HepG2 (cell line): ENCODE measurements around the gene EIF6. TPM values are rescaled to one million over a fixed set of nuclear protein-coding genes. Genes with fewer than 3 reads are reported as not detected.
A peak's percentile ranks its signal among the peaks of the same experiment; 100 is the strongest.

Experiments used
- AKNA ChIP-seq: sonication (generic); formaldehyde crosslinking; IDR thresholded peaks from 2 replicates; pipeline ENCODE4 v1.4.0; 2020; ENCODE audit warnings: missing genetic modification reagents, borderline replicate concordance
- ATF7 ChIP-seq, 2 experiments: fragments of 450-650 bp in 1 of 2; sonication (generic) in 1 of 2; formaldehyde crosslinking in 1 of 2; IDR thresholded peaks; 2 replicates each; pipeline versions ENCODE4 v1.4.0 to v1.6.1; 2016 to 2020; ENCODE audit warnings: antibody characterized with exemption in 1 of 2, mild to moderate bottlenecking in 1 of 2, missing genetic modification reagents in 1 of 2
- DZIP1 ChIP-seq: sonication (generic); formaldehyde crosslinking; IDR thresholded peaks from 2 replicates; pipeline ENCODE4 v1.5.0; 2020; ENCODE audit warnings: mild to moderate bottlenecking, missing genetic modification reagents
- FOXK2 ChIP-seq: fragments of 450-650 bp; IDR thresholded peaks from 2 replicates; pipeline ENCODE4 v1.6.1; 2016
- ISX ChIP-seq: sonication (generic); formaldehyde crosslinking; conservative IDR thresholded peaks from 2 replicates; pipeline ENCODE4 v1.5.0; 2020; ENCODE audit warnings: missing genetic modification reagents
- MYPOP ChIP-seq: sonication (generic); formaldehyde crosslinking; IDR thresholded peaks from 2 replicates; pipeline ENCODE4 v1.8.1; 2023; ENCODE audit warnings: mild to moderate bottlenecking, moderate library complexity, missing genetic modification reagents
- NR2C2 ChIP-seq: sonication (generic); formaldehyde crosslinking; IDR thresholded peaks from 2 replicates; pipeline ENCODE4 v1.4.0; 2020; ENCODE audit warnings: missing genetic modification reagents, mild to moderate bottlenecking, moderate library complexity, borderline replicate concordance
- TBX2 ChIP-seq: sonication (generic); formaldehyde crosslinking; IDR thresholded peaks from 2 replicates; pipeline ENCODE4 v1.5.0; 2020; ENCODE audit warnings: missing genetic modification reagents, mild to moderate bottlenecking, borderline replicate concordance
- ZBTB34 ChIP-seq: sonication (generic); formaldehyde crosslinking; IDR thresholded peaks from 2 replicates; pipeline ENCODE4 v1.8.0; 2022; ENCODE audit warnings: mild to moderate bottlenecking, missing genetic modification reagents
- ZBTB7A ChIP-seq: sonication (generic); formaldehyde crosslinking; IDR thresholded peaks from 2 replicates; pipeline ENCODE4 v1.8.0; 2022; ENCODE audit warnings: mild to moderate bottlenecking, missing genetic modification reagents
- ZNF33A ChIP-seq: sonication (generic); formaldehyde crosslinking; IDR thresholded peaks from 2 replicates; pipeline ENCODE4 v1.5.1; 2020; ENCODE audit warnings: missing genetic modification reagents, mild to moderate bottlenecking, moderate library complexity, borderline replicate concordance
- ZNF468 ChIP-seq: sonication (generic); formaldehyde crosslinking; IDR thresholded peaks from 2 replicates; pipeline ENCODE4 v1.8.0; 2022; ENCODE audit warnings: mild to moderate bottlenecking, moderate library complexity, missing genetic modification reagents
- ZNF546 ChIP-seq: sonication (generic); formaldehyde crosslinking; conservative IDR thresholded peaks from 2 replicates; pipeline ENCODE4 v1.8.1; 2023; ENCODE audit warnings: mild to moderate bottlenecking, missing genetic modification reagents
- ZNF703 ChIP-seq: sonication (generic); formaldehyde crosslinking; IDR thresholded peaks from 2 replicates; pipeline ENCODE4 v1.5.1; 2020; ENCODE audit warnings: missing genetic modification reagents, mild to moderate bottlenecking, moderate library complexity, borderline replicate concordance
- ZSCAN20 ChIP-seq: sonication (generic); formaldehyde crosslinking; IDR thresholded peaks from 2 replicates; pipeline ENCODE4 v1.4.0; 2020; ENCODE audit warnings: missing genetic modification reagents, mild to moderate bottlenecking, borderline replicate concordance
- polyA plus RNA-seq, 8 experiments: library from polyadenylated mRNA; depleted of rRNA in 3 of 8; stranded (reverse) in 7 of 8; unstranded in 1 of 8; fragments of >200 nt; fragmentation: Illumina TruSeq in 4 of 8; extraction: Trizol in 4 of 8; gene quantifications; 2 replicates each; pipeline versions ENCODE4 v1.2.1 to v1.2.3, GENCODE V29; 2011 to 2016; ENCODE audit warnings: low read depth in 4 of 8, missing spikeins in 1 of 8, mixed read lengths in 1 of 8; ENCODE audit not compliant: insufficient read depth in 1 of 8
- total RNA-seq, 5 experiments: library from RNA; depleted of rRNA; stranded (reverse); fragments of >200 nt; fragmentation: Illumina TruSeq; extraction: Trizol; gene quantifications; 2 replicates each; pipeline ENCODE4 v1.2.3, GENCODE V29; 2016; ENCODE audit warnings: low read depth in 1 of 5

The EIF6 gene
- total and polyA plus RNA-seq, 2 of the 13 experiments (the other 11 are each of a cell fraction or from before 2014, with no cell fraction given) = 462 to 466 TPM

GRCh38 chr20:35275741-35276251, 8.8 kb downstream of the EIF6 start (continued):
- TF ChIP-seq DZIP1 (CRISPR knock-in tag) (no peak), ZNF703 (CRISPR knock-in tag) (no peak), ISX (no peak), ZNF33A (CRISPR knock-in tag) (no peak), ZSCAN20 (CRISPR knock-in tag) (no peak), ZNF468 (no peak), ZNF546 (CRISPR knock-in tag) (no peak), AKNA (no peak), FOXK2 (no peak), TBX2 (CRISPR knock-in tag) (peak; percentile 10; the same call in 1 of the 2 replicates), NR2C2 (CRISPR knock-in tag) (no peak), ATF7 (IDR thresholded peaks at IDR 0.05) (no peak), ATF7 (CRISPR knock-in tag; IDR thresholded peaks at IDR 0.05) (no peak), ZBTB34 (CRISPR knock-in tag) (no peak), MYPOP (CRISPR knock-in tag) (no peak), ZBTB7A (CRISPR knock-in tag) (0 out of 2 replicates have a peak, but pooled peaks have one; percentile 42)
